MCF 10A (cell line): ENCODE data around the gene DAB2. TPM values are rescaled to one million over a fixed set of nuclear protein-coding genes. Genes with fewer than 3 reads are reported as not detected.
A peak's percentile ranks its signal among the peaks of the same experiment; 100 is the strongest.

Source experiments
- BruUV-seq: library from RNA; stranded (reverse); fragments of 400-500 nt; replicated peaks from 2 replicates; lab custom pipeline; 2021; lab: Mats Ljungman, UMichigan
- CTCF ChIA-PET: fragments of 300-600 bp; sonication (Branson Sonifier 250); formaldehyde crosslinking; extraction: SDS; loops from one replicate; lab custom pipeline; 2021; ENCODE audit warnings: antibody characterized with exemption, inconsistent platforms; lab: Yijun Ruan, JAX
- POLR2A ChIA-PET: fragments of 300-600, 350-650 bp; sonication (Branson Sonifier 250); formaldehyde crosslinking; extraction: SDS; loops from one replicate; lab custom pipeline; 2020; ENCODE audit warnings: antibody characterized with exemption, inconsistent platforms; lab: Yijun Ruan, JAX
- DNase-seq: peaks from one replicate; pipeline ENCODE4 v3.0.0-alpha.2; 2018; ENCODE audit not compliant: unreplicated experiment
- H3K27ac Mint-ChIP-seq: one replicate; pipeline ENCODE4 v1.8.0; 2022; ENCODE audit warnings: mild to moderate bottlenecking, low read depth, mixed read lengths; ENCODE audit not compliant: unreplicated experiment
- H3K27me3 Mint-ChIP-seq: one replicate; pipeline ENCODE4 v1.8.0; 2022; ENCODE audit warnings: mixed read lengths; ENCODE audit not compliant: insufficient read depth, unreplicated experiment
- H3K36me3 Mint-ChIP-seq: one replicate; pipeline ENCODE4 v1.8.0; 2022; ENCODE audit warnings: mild to moderate bottlenecking, moderate library complexity, mixed read lengths; ENCODE audit not compliant: insufficient read depth, unreplicated experiment
- H3K4me1 Mint-ChIP-seq: one replicate; pipeline ENCODE4 v1.8.0; 2022; ENCODE audit warnings: mixed read lengths; ENCODE audit not compliant: insufficient read depth, unreplicated experiment
- H3K4me3 Mint-ChIP-seq: one replicate; pipeline ENCODE4 v1.8.0; 2022; ENCODE audit warnings: mild to moderate bottlenecking, moderate library complexity, mixed read lengths; ENCODE audit not compliant: unreplicated experiment
- H3K9me3 Mint-ChIP-seq: one replicate; pipeline ENCODE4 v1.8.0; 2022; ENCODE audit warnings: mixed read lengths; ENCODE audit not compliant: unreplicated experiment
- intact Hi-C: fragments of 100-400 bp; cut with micrococcal nuclease; formaldehyde crosslinking; loops from 2 replicates; pipeline ENCODE4 v1.14.1; 2022
- total RNA-seq: library from RNA; stranded (reverse); gene quantifications from 2 replicates; pipeline ENCODE4 v1.2.3, GENCODE V29; 2022
- TF ChIP-seq, protein P1 (sequence below): fragments of 200-600 bp; IDR thresholded peaks from one replicate; pipeline ENCODE4 v1.8.0; 2022; ENCODE audit warnings: antibody characterized with exemption, mild to moderate bottlenecking; ENCODE audit not compliant: unreplicated experiment

The DAB2 gene
- total RNA-seq, 1 experiment from 2014 or later, result 0.68 TPM

DNA sequence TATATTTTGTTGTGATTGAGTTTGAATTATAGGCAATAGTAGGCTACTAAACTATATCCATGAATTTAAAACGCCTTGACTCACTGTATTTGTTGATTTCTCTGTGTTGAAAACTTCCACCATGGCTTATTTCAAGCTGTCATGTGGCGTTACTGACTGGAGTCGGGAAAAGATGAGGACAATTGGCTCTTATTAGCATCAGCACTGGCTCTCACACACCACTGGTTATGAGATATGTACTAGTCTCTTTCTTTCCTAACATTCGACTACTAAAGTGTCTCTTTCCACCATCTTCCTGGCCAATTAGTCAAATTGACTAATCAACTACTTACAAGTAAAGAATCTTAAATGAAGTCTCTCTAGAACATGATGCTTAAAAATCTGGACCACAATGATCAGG, 9.1 kb upstream of the DAB2 start:
- TF ChIP-seq, protein P1, sequence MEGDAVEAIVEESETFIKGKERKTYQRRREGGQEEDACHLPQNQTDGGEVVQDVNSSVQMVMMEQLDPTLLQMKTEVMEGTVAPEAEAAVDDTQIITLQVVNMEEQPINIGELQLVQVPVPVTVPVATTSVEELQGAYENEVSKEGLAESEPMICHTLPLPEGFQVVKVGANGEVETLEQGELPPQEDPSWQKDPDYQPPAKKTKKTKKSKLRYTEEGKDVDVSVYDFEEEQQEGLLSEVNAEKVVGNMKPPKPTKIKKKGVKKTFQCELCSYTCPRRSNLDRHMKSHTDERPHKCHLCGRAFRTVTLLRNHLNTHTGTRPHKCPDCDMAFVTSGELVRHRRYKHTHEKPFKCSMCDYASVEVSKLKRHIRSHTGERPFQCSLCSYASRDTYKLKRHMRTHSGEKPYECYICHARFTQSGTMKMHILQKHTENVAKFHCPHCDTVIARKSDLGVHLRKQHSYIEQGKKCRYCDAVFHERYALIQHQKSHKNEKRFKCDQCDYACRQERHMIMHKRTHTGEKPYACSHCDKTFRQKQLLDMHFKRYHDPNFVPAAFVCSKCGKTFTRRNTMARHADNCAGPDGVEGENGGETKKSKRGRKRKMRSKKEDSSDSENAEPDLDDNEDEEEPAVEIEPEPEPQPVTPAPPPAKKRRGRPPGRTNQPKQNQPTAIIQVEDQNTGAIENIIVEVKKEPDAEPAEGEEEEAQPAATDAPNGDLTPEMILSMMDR, result no peak
- no peak for DNase-seq
- intact Hi-C loops, result no loop called here
- no peaks in the 10 kb centered on the region for H3K36me3 Mint-ChIP-seq
- no peaks in the 10 kb centered on the region for H3K9me3 Mint-ChIP-seq
- no peak overlapping the region for H3K27ac Mint-ChIP-seq
- ChIA-PET CTCF (no interaction called here), POLR2A (no interaction called here)
- H3K4me3 Mint-ChIP-seq, result no peak overlapping the region
- no peaks in the 10 kb centered on the region for H3K4me1 Mint-ChIP-seq
- no TSS peak for BruUV-seq
- no peaks in the 10 kb centered on the region for H3K27me3 Mint-ChIP-seq

DNA sequence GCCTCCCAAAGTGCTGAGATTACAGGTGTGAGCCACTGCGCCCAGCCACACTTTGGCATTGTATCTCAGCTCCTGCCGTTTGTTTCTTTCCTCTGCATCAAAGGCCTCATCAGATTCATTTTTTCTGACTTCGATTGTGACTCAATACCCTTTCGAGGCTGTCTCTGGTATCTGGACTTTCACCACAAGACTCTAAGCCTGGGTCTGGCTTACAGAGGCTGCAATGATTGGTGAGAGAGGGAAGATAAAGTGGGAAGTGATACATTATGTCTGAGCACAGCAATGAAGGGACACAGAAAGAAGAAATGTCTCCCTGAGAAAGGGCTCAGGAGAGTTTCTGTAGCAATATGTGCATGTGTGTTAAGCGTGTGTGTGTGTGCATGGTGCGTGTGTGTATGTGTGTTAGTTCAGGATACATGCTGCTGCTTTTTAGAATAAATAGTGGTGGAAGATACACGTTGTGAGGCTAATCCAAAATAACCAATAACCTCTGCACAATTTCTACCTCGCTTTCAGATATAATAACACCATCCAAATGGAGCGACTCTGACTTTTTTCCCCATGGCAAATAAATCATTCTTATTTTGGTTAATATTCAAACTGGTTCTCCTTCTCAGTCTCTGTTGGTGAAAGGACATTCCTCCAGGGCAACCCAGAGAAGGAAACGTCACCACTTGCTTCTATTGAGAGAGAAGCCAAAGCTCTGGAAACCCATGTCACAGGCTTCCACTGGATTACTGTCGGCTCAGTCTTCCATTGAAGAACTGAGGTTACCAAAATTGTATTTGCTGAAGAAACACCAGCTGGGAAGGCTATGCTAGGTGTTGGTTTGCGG, 8.1 kb upstream of the DAB2 start:
- Mint-ChIP-seq H3K27ac (no peak overlapping the region), H3K9me3 (no peaks in the 10 kb centered on the region), H3K4me3 (no peak overlapping the region), H3K4me1 (no peaks in the 10 kb centered on the region), H3K36me3 (no peaks in the 10 kb centered on the region), H3K27me3 (peaks cover under 1% of the 10 kb centered on the region)
- BruUV-seq, result no TSS peak
- CTCF ChIA-PET, result interaction anchor here (0.6 kb wide), 1 partner anchor 1452 kb away, joined by 4 read pairs; no protein-coding TSS in a partner anchor
- DNase-seq, result no peak
- POLR2A ChIA-PET, result no interaction called here
- intact Hi-C loops, result no loop called here
- TF ChIP-seq, protein P1, result no peak

DNA sequence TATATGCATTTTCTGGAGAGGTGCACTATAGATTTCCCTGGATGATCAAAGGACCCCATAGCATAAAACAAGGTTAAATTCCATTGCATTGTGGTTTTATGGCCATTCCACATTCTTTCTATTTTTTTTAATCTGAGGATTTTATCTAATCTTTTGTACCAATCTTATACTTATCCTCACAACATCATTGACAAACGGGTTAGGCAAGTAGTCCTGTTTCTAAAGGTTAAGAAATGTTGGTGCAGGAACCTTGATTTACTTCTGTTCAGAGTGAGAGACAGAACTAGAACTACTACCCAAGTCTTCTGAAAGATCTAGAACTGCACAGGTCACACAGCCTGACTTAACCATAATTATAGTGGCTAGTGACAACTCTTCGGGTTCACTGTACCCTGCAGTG, 5.7 kb upstream of the DAB2 start:
- ChIA-PET POLR2A (no interaction called here), CTCF (no interaction called here)
- no peak for DNase-seq
- TF ChIP-seq, protein P1, result no peak
- Mint-ChIP-seq H3K4me3 (no peak overlapping the region), H3K36me3 (no peaks in the 10 kb centered on the region), H3K27me3 (peaks cover 18% of the 10 kb centered on the region), H3K4me1 (no peaks in the 10 kb centered on the region), H3K27ac (no peak overlapping the region), H3K9me3 (no peaks in the 10 kb centered on the region)
- intact Hi-C loops, result no loop called here
- BruUV-seq, result no TSS peak

DNA sequence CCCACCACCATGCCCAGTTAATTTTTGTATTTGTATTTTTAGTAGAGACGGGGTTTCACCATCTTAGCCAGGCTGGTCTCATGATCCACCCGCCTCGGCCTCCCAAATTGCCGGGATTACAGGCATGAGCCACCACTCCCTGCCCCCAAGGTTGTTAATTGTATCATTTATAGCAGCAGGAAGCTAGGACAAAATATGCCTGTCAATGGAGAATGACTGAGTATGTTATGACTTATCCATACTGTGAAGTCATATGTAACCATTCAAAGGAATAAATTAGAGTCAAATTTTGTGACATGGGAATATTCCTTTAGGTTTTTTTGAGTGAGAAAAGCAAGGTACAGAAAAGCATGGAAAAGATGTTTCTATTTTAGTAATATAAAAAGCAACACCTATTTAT, 3.9 kb upstream of the DAB2 start:
- Mint-ChIP-seq H3K27ac (no peak overlapping the region), H3K4me1 (peaks cover 2% of the 10 kb centered on the region), H3K4me3 (no peak overlapping the region), H3K27me3 (peaks cover 18% of the 10 kb centered on the region), H3K36me3 (no peaks in the 10 kb centered on the region), H3K9me3 (no peaks in the 10 kb centered on the region)
- TF ChIP-seq, protein P1, result no peak
- intact Hi-C loops, result no loop called here
- peak; percentile 42 for DNase-seq
- ChIA-PET CTCF (no interaction called here), POLR2A (no interaction called here)
- no TSS peak for BruUV-seq
